ENCODE results near the gene PEAK1.

DNA sequence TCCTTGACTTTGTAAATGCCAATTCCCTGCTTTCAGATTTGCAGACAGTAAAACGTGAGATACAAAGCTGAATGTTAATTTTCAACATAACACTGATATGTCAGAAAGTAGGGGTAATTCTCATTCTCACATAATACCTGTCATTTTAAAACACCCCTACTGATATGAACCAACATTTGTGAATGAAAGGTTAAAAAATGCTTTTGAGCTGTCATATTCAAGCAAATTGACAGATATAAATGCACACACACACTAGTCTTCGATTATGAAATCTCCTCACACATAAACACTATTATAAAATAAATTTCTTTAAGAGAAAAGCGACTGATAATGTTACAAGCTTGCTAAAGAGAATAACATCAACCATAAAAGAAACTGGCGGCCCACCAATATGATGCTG is 128.8 kb downstream of the PEAK1 start:
- TF ChIP-seq, protein P1, sequence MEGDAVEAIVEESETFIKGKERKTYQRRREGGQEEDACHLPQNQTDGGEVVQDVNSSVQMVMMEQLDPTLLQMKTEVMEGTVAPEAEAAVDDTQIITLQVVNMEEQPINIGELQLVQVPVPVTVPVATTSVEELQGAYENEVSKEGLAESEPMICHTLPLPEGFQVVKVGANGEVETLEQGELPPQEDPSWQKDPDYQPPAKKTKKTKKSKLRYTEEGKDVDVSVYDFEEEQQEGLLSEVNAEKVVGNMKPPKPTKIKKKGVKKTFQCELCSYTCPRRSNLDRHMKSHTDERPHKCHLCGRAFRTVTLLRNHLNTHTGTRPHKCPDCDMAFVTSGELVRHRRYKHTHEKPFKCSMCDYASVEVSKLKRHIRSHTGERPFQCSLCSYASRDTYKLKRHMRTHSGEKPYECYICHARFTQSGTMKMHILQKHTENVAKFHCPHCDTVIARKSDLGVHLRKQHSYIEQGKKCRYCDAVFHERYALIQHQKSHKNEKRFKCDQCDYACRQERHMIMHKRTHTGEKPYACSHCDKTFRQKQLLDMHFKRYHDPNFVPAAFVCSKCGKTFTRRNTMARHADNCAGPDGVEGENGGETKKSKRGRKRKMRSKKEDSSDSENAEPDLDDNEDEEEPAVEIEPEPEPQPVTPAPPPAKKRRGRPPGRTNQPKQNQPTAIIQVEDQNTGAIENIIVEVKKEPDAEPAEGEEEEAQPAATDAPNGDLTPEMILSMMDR (IDR thresholded peaks at IDR 0.05; ENCODE audit: insufficient read depth, low read length): no peak
- no peak for TF ChIP-seq GABPA (IDR thresholded peaks at IDR 0.05; ENCODE audit: low read depth)
- TF ChIP-seq REST (IDR thresholded peaks at IDR 0.05; ENCODE audit: insufficient replicate concordance, low read depth): no peak
- no peak for TF ChIP-seq POLR2AphosphoS5 (IDR thresholded peaks at IDR 0.05; ENCODE audit: low read depth)
- no peak for TF ChIP-seq SPI1 (IDR thresholded peaks at IDR 0.05; ENCODE audit: borderline replicate concordance, low read depth)
